IPS-11a (cell line): ENCODE results near the gene SEBOX.
"Not testable (repeated sequence)": the region's sequence is repeated elsewhere in the genome, so short reads cannot be mapped to it uniquely, and the experiment has no call there.

Experiments
- H3K4me3 ChIP-seq: one replicate; pipeline ENCODE4 v1.5.1; 2013; ENCODE audit warnings: low read depth, low read length, control low read depth

The SEBOX gene

DNA sequence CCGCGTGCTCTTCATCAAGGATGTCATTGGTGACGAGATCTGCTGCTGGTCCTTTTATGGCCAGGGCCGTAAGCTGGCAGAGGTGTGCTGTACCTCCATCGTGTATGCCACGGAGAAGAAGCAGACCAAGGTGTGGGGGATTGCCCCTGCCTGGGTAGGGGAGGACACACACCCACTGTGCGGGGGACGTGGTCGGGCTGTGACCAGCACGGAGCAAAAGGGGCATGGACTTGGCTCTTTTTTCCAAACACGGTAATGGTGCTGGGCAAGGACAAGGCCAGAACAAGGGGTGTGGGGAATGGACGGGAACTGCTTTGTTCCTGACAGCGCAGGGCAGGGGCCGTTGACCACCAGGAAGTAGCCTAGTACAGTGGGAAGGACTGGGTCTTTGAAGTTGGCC is 22.7 kb downstream of the SEBOX start:
- H3K4me3 ChIP-seq, result no peak overlapping the region

DNA sequence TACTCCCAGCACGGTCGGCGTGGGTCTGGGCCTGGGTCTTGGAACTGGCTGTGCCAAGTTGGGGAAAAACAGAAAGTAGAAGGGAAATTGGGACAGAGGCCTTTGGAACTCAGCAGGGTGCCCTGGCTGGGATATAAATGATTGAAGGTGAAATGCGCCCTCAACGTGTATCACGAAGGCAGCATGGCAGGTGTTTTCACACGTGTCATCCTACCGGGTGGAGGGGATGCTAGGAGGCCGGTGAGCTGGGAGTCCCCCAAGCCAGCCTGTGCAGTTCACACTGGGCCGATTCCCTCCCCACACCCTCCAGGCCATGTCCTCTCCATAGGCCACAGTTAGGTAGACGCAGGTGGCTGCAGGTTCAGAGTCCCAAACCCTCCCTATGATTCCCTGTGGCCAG is 23.5 kb downstream of the SEBOX start:
- H3K4me3 ChIP-seq, result no peak overlapping the region

DNA sequence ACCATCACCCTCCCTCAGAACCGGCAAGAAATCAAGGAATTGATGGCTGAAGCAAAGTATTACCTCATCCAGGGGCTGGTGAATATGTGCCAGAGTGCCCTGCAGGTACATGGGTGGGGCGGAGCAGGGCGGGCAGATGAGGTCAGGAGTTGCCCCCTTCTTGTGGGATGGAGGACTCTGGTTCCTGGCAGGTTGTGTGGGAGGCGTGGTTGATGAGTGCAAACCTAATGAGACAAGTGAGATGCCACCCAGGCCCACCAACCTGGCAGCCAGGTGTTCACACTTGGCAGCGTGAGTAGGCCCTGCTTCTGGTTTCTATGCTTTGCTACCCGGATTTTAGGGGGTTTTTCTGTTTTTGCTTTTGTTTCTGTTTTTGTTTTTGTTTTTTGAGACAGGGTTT is 24.6 kb downstream of the SEBOX start:
- H3K4me3 ChIP-seq, result no peak overlapping the region

DNA sequence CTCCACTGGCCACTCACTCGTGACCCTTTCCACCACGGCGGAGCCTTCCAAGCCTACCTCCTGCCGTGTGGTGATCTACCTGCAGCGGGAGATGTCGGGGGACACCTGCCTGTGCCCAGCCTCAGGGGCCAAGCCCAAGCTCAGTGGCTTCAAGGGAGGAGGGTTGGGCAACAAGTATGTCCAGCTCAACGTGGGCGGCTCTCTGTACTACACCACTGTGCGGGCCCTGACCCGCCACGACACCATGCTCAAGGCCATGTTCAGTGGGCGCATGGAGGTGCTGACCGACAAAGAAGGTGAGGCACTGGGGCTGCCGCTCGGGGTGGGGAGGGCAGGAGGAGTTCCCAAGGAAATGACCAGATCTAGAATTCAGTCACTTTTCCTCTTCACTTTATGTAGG is 25.6 kb downstream of the SEBOX start:
- H3K4me3 ChIP-seq, result no peak overlapping the region

DNA sequence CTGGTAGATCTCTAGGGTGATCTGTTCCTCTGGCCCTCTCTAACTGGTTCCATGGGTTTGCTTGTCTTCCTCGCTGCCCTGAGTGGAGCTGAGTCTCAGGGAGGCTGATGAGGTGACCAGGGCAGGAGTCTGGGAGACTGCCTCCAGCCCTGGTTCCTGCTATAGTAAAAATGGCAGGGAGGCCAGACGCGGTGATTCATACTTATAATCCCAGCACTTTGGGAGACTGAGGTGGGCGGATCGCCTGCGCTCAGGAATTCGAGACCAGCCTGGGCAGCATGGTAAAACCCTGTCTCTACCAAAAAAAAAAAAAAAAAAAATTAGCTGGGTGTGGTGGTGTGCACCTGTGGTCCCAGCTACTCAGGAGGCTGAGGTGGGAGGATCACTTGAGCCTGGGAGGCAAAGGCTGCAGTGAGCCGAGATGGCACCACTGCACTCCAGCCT is 26.2 kb downstream of the SEBOX start:
- not testable (repeated sequence) for H3K4me3 ChIP-seq

DNA sequence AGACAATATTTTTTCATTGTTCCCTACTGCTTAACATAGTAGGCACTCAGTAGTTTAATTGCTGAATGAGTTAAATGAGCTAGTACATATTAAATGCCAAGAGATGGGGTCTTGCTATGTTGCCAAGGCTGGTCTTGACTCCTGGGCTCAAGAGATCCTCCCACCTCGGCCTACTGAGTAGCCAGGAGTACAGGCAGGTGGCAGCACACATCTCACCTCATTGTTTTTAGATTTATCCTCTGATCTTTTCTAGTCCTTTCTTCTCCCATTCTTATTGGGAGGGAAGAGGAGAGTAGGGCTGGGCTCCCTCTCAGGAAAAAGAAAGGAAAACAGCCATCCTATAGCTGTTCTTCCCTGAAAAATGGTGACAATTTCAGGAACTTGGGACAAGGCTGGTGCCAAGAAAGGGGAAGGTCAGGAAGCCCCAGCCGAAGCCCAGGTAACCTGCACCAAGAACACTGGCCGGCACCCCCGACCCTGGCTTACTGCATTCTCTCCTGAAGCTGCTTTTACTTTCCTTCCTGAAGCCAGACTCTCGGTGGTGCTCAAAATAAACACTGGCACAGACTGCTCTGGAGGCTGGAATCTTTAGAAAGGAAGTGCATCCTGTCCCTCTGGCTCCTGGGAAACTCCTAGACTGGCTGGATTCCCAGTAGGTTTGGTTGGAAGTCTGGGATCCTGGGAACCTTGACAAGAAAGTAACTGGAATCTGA is 26.8 kb downstream of the SEBOX start:
- no peak overlapping the region for H3K4me3 ChIP-seq

DNA sequence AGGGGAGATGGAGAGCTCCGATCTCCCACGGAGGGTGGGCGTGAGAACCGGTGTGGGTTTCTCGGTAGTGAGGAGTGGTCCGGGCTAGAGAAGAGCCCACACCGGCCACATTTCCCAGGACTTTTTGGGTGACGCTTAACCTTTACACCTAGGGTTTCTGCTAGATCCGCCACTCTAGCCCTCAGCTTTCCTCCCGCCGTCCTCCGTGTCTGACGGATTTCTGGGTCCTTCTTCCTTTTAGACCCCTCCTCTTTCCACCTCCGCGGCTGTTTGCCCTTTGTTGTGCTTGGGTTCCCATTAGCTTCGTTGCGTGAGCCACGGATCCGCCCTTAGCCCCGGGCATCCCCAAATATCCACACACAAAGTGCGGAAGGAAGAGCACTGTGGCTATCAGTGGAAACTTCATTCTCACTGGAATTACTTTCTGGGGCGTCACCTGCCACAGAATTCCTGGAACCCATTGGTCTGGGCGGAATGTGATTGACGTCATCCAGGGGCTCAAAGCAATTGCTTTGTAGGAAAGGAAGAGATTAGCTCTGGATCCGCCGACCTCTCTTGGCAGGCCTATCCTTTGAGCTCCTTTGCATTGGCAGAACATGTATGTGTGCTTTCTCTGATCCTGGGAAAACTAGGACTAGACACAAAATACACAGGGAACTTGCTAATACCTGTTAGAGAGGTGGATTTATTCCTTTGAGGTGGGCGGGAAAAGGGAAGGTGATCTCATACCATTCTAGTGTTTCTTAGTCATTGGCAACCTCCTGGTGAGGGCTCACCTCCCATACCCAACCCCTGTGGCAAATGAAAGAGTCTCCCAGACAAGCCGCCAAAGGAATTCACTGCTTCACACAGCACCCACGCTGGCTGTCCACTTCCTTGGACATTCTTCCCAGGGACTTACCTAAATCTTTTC is 28.8 kb downstream of the SEBOX start:
- H3K4me3 ChIP-seq, result peak overlapping the region; percentile 92

DNA sequence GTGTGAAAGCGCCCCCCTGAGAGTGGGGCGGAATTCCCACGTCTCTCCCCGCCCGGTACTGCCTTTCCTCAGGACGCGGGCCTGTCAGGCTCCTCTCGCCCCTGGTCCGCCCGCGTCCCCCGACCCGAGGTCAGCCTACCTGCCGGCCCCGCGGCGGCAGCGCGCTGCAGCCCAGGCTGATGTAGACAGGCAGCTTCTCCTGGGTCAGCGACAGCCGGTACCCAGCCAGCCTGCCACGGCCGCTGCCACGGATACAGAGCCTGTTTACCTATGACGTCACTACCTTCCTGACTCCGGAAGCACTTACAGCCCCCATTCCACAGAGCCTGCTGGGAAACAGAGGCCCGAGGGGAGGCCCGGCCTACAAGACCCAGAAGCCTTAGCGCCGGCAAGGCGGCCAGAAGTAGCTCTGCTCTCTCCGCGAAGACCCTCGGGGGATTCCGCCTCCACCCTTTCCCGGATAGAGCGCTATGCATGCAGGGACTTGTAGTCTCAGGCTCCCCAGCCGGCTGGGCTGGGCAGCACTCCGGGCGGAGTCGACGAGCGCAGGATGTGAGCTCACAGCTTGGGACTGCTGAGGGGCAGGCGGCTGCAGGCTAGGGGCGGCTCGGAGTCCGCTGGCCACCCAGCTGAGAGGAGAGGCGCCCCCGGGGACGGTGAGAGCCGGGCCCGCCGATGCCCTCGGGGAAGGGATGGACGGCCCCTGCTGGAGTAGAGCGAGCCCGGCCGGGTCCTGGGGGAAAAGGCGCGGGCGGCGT is 29.6 kb downstream of the SEBOX start, which contains the start of the genes IFT20 and TNFAIP1:
IFT20 (minus strand) TSS at position 272 of the 758 bp plus-strand sequence. CDS start 3,487 bp downstream, outside the sequence.
TNFAIP1 (plus strand) TSS at position 561 of the 758 bp plus-strand sequence. CDS start 3,761 bp downstream, outside the sequence.
- H3K4me3 ChIP-seq, result peak within 1 kb of the TSS; percentile 92

DNA sequence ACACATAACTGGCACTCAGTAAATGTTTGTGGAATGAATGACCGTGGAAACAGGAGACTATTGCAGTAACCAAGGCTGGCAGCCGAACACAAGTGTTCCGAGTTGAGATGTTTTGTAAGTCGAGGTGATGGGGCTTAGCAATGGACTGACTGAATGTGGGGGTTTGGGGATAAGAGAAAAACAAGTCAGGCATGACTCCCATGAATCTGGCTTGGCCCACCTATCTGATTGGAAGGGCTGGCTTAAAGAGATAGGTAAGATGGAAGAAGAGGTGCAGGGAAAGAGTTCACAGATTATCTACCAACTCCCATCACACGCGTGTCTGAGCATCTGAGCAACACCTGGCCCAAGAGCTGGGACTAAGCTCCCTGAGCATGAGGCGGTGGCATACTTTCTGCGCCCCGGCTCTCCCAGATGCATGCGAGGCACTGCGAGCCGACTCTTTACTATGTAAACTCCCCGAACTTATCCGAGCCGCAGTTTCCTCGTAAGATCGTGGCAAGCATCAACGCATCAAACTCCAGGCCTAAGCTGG is 30.3 kb downstream of the SEBOX start:
- H3K4me3 ChIP-seq, result peak overlapping the region; percentile 84

DNA sequence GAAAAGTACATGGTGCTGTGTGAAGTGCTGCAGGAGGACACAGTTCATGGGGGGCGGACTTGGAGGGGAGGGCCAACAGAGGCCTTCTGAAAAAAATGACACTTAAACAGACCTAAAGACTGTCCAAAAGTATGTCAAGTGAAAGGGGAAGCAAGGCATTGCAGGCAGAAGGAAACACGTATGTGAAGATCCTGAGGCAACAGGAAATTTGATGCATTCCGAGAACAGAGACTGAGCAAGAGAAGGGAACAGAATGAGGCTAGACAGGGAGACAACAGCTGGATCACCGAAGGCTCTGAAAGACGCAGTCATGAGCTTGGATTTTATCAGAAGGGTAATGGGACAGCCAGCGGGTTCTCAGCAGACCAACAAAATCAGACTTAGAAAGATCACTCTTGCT is 30.8 kb downstream of the SEBOX start:
- H3K4me3 ChIP-seq, result no peak overlapping the region

DNA sequence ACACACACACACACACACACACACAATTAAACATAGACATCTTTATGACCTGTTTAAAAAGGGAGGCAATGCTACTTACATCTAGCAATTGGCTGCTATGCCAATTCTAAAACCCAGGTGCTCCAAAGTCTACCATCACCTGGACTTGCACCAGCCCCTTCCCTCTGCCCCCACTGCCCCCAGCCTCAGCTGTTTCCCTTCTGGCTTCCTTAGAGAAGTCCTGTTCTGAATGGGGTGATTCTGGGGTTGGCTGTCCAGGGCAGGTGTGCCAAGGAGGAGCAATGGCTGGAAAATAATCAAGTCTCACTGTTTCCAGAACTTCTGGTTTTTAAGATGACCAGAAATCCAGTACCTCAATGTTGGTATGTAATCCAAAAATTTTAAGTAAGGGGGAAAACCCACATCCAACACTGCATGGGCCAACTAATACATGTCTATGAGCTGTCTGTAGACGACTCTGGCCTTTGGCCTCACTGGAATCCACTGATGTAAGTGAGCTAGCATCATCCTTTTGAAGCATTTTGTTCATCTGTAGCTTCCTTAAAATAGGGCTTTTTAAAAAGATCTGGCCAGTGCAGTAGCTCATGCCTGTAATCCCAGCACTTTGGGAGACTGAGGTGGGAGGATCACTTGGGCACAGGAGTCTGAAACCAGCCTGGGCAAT is 31.8 kb downstream of the SEBOX start:
- no peak overlapping the region for H3K4me3 ChIP-seq

DNA sequence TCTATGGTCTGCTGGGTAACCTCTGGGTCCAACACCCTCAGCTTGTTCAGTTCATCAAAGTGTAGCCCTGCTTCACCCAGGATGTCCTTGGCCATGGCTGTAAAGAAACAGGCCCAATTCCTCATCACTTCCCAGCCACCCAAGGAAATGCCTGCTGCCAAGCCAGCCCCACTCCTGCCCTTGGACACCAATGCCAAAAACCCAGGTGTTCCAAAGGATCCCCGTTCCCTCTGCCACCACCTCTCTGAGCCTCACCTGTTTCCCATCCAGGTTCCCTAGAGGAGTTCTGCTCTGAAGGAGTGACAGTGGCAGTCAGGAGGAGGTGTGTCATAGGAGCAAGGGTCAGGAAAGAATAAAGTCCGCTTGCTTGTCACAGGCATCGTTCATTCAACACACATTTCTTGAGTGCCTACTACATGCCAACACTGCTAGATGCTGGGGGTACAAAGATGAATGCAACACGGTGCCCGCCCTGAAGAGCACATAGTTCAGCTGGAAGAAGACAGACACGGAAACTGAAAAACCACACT is 33.0 kb downstream of the SEBOX start:
- no peak overlapping the region for H3K4me3 ChIP-seq

DNA sequence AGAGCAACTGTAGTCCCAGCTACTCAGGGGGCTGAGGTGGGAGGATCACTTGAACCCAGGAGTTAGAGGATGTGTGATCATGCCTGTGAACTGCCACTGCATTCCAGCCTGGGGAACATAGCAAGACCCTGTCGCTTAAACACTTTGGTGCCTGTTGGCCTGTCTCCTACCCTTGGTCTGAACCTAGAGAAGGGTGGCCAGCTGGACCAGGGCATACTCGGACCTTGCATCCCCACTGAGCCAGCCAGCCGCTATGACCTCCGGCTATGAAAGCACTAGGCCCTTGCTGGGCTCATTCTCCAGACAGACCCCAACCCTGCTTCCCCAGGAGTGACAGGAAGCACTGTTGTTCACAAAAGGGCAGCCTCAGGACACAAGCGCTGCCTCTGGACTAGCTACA is 34.3 kb downstream of the SEBOX start:
- no peak overlapping the region for H3K4me3 ChIP-seq

DNA sequence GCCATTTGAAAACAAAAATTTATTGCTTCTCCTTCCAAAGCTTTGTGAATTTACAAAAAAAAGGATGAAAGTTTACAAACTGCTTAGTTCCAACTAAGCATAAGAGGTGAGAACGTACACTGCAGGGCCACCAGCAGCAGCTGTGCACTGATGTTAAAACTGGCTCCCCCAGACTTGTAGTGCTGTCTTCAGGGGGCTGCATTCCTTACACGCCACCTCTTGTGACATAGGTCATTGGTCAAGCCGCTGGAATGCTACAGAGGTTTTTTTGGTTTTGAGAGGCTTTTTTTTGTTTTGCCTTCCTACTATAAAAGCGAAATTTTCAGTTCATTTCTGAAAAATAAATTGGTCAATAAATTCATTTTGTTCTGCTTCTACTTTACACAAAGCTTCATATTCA is 36.7 kb downstream of the SEBOX start:
- no peak overlapping the region for H3K4me3 ChIP-seq

DNA sequence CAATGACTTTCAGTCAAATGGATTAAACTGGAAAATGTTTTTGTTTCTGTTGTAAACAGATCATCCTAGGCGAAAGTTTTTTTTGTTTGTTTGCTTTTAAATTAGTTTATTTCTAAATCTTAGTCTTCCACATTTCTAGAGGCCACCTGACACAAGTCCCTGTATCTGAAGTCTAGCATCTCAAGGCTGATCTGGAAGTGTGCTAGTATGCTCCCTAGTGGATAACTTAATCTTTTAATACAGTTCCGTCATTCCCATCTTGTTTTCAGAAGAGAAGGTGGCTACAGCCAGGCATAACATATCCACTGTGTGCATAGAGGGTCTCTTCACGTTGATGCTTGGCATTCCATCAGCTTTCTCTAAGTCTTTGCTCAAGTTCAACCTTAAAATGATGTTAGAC is 37.3 kb downstream of the SEBOX start:
- no peak overlapping the region for H3K4me3 ChIP-seq

DNA sequence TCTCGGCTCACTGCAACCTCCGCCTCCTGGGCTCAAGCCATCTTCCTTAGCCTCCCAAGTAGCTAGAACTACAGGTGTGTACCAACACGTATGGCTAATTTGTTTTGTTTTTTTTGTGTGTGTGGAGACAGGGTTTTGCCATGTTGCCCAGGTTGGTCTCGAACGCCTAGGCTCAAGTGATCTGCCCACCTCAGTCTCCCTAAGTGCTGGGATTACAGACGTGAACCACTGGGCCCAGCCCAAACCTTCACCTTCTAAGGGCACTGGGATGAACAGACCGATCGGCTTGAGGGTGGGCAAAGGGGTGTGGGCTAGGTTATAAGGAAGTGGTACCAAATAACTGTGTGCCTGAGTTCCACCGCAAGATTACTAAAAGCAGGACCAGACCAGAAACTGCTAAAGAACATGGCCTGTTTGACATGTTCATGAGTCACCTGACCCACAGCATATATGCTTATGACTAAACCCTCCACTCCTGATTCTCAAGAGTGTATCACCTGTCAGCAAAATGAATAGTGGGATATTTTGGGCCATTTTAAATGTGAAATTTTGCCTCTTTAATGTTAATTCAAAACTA is 37.9 kb downstream of the SEBOX start:
- no peak overlapping the region for H3K4me3 ChIP-seq

DNA sequence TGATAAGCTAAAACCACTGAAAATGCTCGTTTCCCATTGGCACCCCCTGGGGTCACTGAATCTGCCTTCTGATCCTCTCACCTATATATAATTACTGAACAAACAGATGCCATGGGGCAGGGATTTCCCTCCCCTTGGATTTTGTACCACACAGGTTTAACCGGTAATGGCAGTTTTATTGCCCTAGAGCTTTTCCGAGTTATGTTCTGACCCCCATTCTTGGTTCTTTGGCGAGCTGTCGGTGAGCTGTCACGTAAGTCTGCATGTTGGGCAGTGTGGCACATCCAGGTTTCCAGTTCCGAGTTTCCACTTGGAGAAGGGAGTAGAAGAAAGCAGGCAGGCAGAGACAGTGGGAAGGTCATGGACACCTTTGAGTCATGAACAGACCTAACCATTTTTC is 38.9 kb downstream of the SEBOX start:
- H3K4me3 ChIP-seq, result no peak overlapping the region

DNA sequence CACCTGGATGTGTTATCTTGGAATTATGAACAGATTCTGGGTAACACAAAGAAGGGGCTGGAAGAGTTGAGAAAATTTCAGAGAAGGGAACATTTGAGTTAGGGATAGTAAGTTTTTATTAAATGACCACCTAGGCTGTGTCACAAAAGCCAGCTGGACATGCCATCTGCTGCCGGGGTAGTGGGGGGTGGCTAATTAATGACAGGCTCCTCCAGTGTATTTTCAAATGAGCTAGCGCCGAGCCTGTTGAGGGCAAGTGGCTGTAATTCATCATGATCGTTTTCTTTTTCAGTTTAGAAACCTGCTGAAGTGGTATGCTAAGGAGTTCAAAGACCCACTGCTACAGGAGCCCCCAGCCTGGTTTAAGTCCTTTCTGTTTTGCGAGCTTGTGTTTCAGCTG is 39.8 kb downstream of the SEBOX start:
- no peak overlapping the region for H3K4me3 ChIP-seq

DNA sequence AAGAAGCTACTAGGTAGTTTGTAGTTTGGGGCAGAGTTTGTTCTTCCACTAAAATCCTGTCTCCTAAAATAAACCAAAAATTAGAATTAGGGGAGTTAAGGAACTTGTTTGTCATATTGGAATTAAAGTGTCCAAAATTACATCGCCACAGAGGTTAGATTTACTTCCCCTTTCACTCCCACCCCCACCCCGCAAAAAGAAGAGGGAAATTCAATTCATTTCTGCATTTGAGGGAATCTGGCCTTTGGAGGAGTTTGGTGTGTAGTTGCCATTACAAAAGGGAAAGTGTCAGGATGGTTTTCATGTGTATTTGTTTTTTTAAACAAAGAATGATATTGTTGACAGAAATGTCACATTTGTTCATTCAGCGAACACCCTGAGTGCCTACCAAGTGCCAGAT is 40.2 kb downstream of the SEBOX start:
- no peak overlapping the region for H3K4me3 ChIP-seq

DNA sequence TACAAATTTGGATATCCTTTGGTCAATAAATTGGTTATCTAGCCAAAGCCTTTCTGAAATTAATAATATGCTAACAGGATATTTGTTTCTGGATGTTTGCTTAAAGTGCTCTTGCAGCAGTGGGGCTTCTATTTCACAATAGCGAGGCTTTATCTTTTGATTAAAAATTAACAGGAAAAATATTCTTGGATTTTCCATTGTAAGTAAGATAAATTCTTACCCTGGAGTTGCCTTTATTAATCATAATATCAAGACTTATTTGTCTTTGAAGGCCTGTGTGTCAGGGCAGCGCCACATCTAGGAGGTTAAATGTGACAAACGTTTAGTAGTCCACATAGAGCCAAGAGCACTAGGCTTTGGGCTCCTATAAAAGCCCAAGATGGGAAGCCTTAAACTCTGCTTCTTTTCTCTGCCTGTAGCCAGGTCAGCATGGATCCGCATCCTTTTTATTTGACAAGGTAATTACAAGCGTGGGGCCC is 40.7 kb downstream of the SEBOX start:
- no peak overlapping the region for H3K4me3 ChIP-seq
